ENCODE measurements around the gene EXOC8.

EXOC8 gene

DNA sequence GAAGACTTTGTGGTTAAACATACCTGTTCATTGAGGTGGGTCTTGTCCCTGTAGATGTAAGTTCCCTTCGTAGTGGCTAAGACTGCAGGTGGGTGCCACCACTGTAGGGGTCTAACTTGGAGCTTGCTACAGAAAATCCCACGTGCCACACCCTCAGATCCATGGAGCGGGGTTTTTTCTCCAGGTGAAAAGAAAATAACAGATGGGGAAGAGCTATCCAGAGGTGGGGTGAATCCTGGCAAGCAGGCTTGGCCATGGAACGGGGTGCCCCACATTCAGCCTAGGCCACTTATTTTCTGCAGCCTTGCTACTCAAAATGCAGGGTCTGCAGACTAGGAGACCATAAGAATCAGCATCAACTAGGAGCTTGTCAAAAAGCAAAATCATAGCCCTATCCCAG, 24.0 kb downstream of the EXOC8 start:
- no peak for DNase-seq

GRCh38 chr1:231312432-231312788, 25.2 kb downstream of the EXOC8 start:
- DNase-seq = no peak

GRCh38 chr1:231311720-231312431, 25.8 kb downstream of the EXOC8 start:
- no peak for DNase-seq

- no peak for DNase-seq
Observed at GRCh38 chr1:231310391-231310934, 27.2 kb downstream of the EXOC8 start.

GRCh38 chr1:231301990-231302389, 35.7 kb downstream of the EXOC8 start:
- no peak for DNase-seq

GRCh38 chr1:231295938-231296337, 41.7 kb downstream of the EXOC8 start:
- no peak for DNase-seq

GRCh38 chr1:231286603-231287002, 51.0 kb downstream of the EXOC8 start:
- DNase-seq = no peak

DNA sequence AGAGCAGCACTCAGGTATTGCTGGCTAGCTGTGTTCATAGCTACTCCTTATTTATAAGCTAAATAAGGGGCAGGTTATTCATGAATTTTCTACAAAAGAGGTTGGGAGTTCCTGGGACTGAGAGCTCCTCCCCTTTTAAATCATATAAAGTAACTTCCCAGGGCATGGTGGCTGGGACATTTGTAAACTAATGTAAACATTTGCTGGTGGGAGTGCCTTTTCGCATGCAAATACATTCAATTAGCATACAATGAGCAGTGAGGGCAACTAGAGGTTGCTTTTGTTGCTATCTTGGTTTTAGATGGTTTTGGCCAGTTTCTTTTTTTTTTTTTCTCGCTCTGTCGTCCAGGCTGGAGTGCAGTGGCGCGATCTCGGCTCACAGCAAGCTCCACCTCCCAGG, 53.2 kb downstream of the EXOC8 start:
- DNase-seq = no peak
